ENCODE measurements around the gene TAOK1. TPM values are rescaled to one million over a fixed set of nuclear protein-coding genes. Genes with fewer than 3 reads are reported as not detected.

TAOK1 gene
- total RNA-seq, 1 donor from 2014 or later, result 81.1 TPM

- Mint-ChIP-seq H3K36me3 (ENCODE audit: unreplicated experiment) (no peaks in the 10 kb centered on the region), H3K4me3 (ENCODE audit: unreplicated experiment) (no peak overlapping the region), H3K27ac (ENCODE audit: unreplicated experiment) (no peak overlapping the region), H3K27me3 (ENCODE audit: unreplicated experiment) (no peaks in the 10 kb centered on the region), H3K9me3 (ENCODE audit: unreplicated experiment) (no peaks in the 10 kb centered on the region), H3K4me1 (ENCODE audit: unreplicated experiment) (peaks cover 2% of the 10 kb centered on the region)
- TF ChIP-seq CTCF (IDR thresholded peaks at IDR 0.05), result no peak
- no peak for DNase-seq (ENCODE audit: extremely low spot score, unreplicated experiment)
These were observed 26.4 kb upstream of the TAOK1 start for GRCh38 chr17:29363716-29364115.

GRCh38 chr17:29364691-29365090 is 25.5 kb upstream of the TAOK1 start:
- Mint-ChIP-seq H3K27ac (ENCODE audit: unreplicated experiment) (no peak overlapping the region), H3K4me1 (ENCODE audit: unreplicated experiment) (no peaks in the 10 kb centered on the region), H3K27me3 (ENCODE audit: unreplicated experiment) (no peaks in the 10 kb centered on the region), H3K4me3 (ENCODE audit: unreplicated experiment) (no peak overlapping the region), H3K36me3 (ENCODE audit: unreplicated experiment) (no peaks in the 10 kb centered on the region), H3K9me3 (ENCODE audit: unreplicated experiment) (no peaks in the 10 kb centered on the region)
- no peak for DNase-seq (ENCODE audit: extremely low spot score, unreplicated experiment)
- TF ChIP-seq CTCF (IDR thresholded peaks at IDR 0.05), result no peak

GRCh38 chr17:29368161-29368560 is 22.0 kb upstream of the TAOK1 start:
- Mint-ChIP-seq H3K27me3 (ENCODE audit: unreplicated experiment) (no peaks in the 10 kb centered on the region), H3K4me3 (ENCODE audit: unreplicated experiment) (no peak overlapping the region), H3K27ac (ENCODE audit: unreplicated experiment) (no peak overlapping the region), H3K4me1 (ENCODE audit: unreplicated experiment) (no peaks in the 10 kb centered on the region), H3K36me3 (ENCODE audit: unreplicated experiment) (no peaks in the 10 kb centered on the region), H3K9me3 (ENCODE audit: unreplicated experiment) (no peaks in the 10 kb centered on the region)
- no peak for DNase-seq (ENCODE audit: extremely low spot score, unreplicated experiment)
- TF ChIP-seq CTCF (IDR thresholded peaks at IDR 0.05), result no peak

- H3K4me1 Mint-ChIP-seq (ENCODE audit: unreplicated experiment), result no peaks in the 10 kb centered on the region
- no peak overlapping the region for H3K4me3 Mint-ChIP-seq (ENCODE audit: unreplicated experiment)
- no peaks in the 10 kb centered on the region for H3K36me3 Mint-ChIP-seq (ENCODE audit: unreplicated experiment)
These were observed 21.2 kb upstream of the TAOK1 start for GRCh38 chr17:29368926-29369325.

More at GRCh38 chr17:29368926-29369325, 21.2 kb upstream of the TAOK1 start:
- Mint-ChIP-seq H3K27ac (ENCODE audit: unreplicated experiment) (no peak overlapping the region), H3K9me3 (ENCODE audit: unreplicated experiment) (no peaks in the 10 kb centered on the region), H3K27me3 (ENCODE audit: unreplicated experiment) (no peaks in the 10 kb centered on the region)
- no peak for DNase-seq (ENCODE audit: extremely low spot score, unreplicated experiment)
- no peak for TF ChIP-seq CTCF (IDR thresholded peaks at IDR 0.05)

All from osteocyte (in vitro differentiated cells).